Cardiac fibroblast (primary cell): ENCODE measurements around the gene TNFAIP8.

Experiments used
- DNase-seq, 2 donors: peaks; one replicate each; pipeline versions ENCODE4 v3.0.0 to v3.0.0-alpha.2; 2010; ENCODE audit warnings: low read depth in 2 of 2
- H3K4me3 ChIP-seq, 2 donors: replicated peaks in 1 of 2; 1 replicate in 1 of 2; 2 replicates in 1 of 2; pipeline ENCODE4 v1.5.1; 2011; ENCODE audit warnings: low read depth in 2 of 2, low read length in 2 of 2, mild to moderate bottlenecking in 2 of 2, moderate library complexity in 1 of 2
- CTCF ChIP-seq: IDR thresholded peaks from one replicate; pipeline ENCODE4 v1.5.1; 2011; ENCODE audit warnings: low read depth, mild to moderate bottlenecking, low read length, inconsistent platforms

TNFAIP8 gene

DNA sequence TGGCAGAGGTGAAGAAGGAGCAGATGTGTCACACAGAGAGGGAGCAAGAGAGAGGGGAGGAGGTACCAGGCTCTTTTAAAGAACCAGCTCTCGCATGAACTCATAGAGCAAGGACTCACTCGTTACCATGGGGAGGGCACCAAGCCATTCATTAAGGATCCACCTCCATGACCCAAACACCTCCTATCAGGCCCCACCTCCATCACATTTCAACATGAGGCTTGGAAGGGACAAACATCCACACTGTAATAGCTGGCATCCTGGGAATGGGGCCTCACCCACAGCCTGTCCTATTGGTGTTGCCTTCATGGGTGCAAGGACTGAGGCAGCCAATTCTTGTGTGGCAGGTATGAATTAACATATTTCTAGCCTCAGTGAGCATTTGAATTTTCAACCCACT is 11.6 kb upstream of the TNFAIP8 start:
- no peak overlapping the region for H3K4me3 ChIP-seq
- no peak for TF ChIP-seq CTCF
- DNase-seq: no peak

- DNase-seq: no peak
- H3K4me3 ChIP-seq: no peak overlapping the region
- TF ChIP-seq CTCF: no peak
These were observed 10.0 kb upstream of the TNFAIP8 start for GRCh38 chr5:119345861-119346260.

DNA sequence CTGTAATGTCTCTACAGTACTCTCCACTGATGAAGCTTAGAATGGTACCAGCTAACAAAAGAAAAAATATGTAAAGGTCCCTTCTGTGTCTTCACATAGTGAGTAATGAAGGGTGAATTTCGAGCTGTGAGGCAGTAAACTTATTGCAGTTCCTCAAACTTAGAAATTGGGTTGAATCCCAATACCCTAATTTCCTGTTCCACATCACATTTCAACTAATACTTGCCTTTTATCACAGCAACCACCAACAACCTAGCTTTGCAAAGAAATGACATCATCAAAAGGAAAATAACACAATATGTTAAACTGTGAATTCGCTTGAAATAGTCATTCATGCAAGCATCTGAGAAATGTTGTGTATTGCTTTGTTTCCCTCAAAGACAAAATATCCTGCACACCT is 9.4 kb upstream of the TNFAIP8 start:
- no peak for TF ChIP-seq CTCF
- H3K4me3 ChIP-seq: no peak overlapping the region
- DNase-seq: no peak

GRCh38 chr5:119347574-119347973 is 8.2 kb upstream of the TNFAIP8 start:
- no peak for DNase-seq
- no peak for TF ChIP-seq CTCF
- H3K4me3 ChIP-seq: no peak overlapping the region

- H3K4me3 ChIP-seq: no peak overlapping the region
- no peak for TF ChIP-seq CTCF
- DNase-seq: peak in 1 of 2 donors; percentile 39
These were observed 7.8 kb upstream of the TNFAIP8 start for GRCh38 chr5:119347991-119348390.

- TF ChIP-seq CTCF: no peak
- no peak for DNase-seq
- H3K4me3 ChIP-seq: no peak overlapping the region
These were observed 2.6 kb upstream of the TNFAIP8 start for GRCh38 chr5:119353213-119353612.

GRCh38 chr5:119353686-119354366 is 2.0 kb upstream of the TNFAIP8 start:
- DNase-seq: no peak
- no peak for TF ChIP-seq CTCF
- no peak overlapping the region for H3K4me3 ChIP-seq
